ENCODE results near the gene ITFG1.
"Not testable (repeated sequence)": the region's sequence is repeated elsewhere in the genome, so short reads cannot be mapped to it uniquely, and the experiment has no call there.

Gene ITFG1

GRCh38 chr16:47330562-47330961, 130.3 kb downstream of the ITFG1 start:
- DNase-seq (ENCODE audit: low spot score), result not testable (repeated sequence)

- not testable (repeated sequence) for DNase-seq (ENCODE audit: low spot score)
Observed at GRCh38 chr16:47324309-47324708, 136.6 kb downstream of the ITFG1 start.

GRCh38 chr16:47323241-47323640, 137.6 kb downstream of the ITFG1 start:
- DNase-seq (ENCODE audit: low spot score), result peak; percentile 41

GRCh38 chr16:47320546-47321310, 140.1 kb downstream of the ITFG1 start:
- no peak for DNase-seq (ENCODE audit: low spot score)

GRCh38 chr16:47317465-47318240, 143.2 kb downstream of the ITFG1 start:
- DNase-seq (ENCODE audit: low spot score), result no peak

- no peak for DNase-seq (ENCODE audit: low spot score)
Observed at GRCh38 chr16:47316442-47317015, 144.3 kb downstream of the ITFG1 start.

GRCh38 chr16:47311738-47312505, 148.9 kb downstream of the ITFG1 start:
- DNase-seq (ENCODE audit: low spot score), result no peak

GRCh38 chr16:47310792-47311211, 150.1 kb downstream of the ITFG1 start:
- DNase-seq (ENCODE audit: low spot score), result no peak

- DNase-seq (ENCODE audit: low spot score), result no peak
Observed at GRCh38 chr16:47309581-47310312, 151.1 kb downstream of the ITFG1 start.

GRCh38 chr16:47308601-47309000, 152.3 kb downstream of the ITFG1 start:
- DNase-seq (ENCODE audit: low spot score), result no peak

- no peak for DNase-seq (ENCODE audit: low spot score)
Observed at GRCh38 chr16:47304563-47304962, 156.3 kb downstream of the ITFG1 start.

GRCh38 chr16:47299587-47299986, 161.3 kb downstream of the ITFG1 start:
- DNase-seq (ENCODE audit: low spot score), result no peak

- no peak for DNase-seq (ENCODE audit: low spot score)
Observed at GRCh38 chr16:47284999-47285398, 175.9 kb downstream of the ITFG1 start.

- DNase-seq (ENCODE audit: low spot score), result no peak
Observed at GRCh38 chr16:47278306-47278970, 182.4 kb downstream of the ITFG1 start.

- DNase-seq (ENCODE audit: low spot score), result no peak
Observed at GRCh38 chr16:47276522-47276921, 184.3 kb downstream of the ITFG1 start.

GRCh38 chr16:47262938-47263337, 197.9 kb downstream of the ITFG1 start:
- DNase-seq (ENCODE audit: low spot score), result no peak

GRCh38 chr16:47260503-47260902, 200.4 kb downstream of the ITFG1 start:
- no peak for DNase-seq (ENCODE audit: low spot score)

- peak; percentile 23 for DNase-seq (ENCODE audit: low spot score)
Observed at GRCh38 chr16:47258874-47259461, 201.9 kb downstream of the ITFG1 start.

- DNase-seq (ENCODE audit: low spot score), result no peak
Observed at GRCh38 chr16:47254756-47255155, 206.1 kb downstream of the ITFG1 start.

GRCh38 chr16:47250983-47251382, 209.9 kb downstream of the ITFG1 start:
- no peak for DNase-seq (ENCODE audit: low spot score)
